ENCODE results near the gene MGAT5B. TPM values are rescaled to one million over a fixed set of nuclear protein-coding genes. Genes with fewer than 3 reads are reported as not detected.

MGAT5B gene
- total and polyA plus RNA-seq, 2 of the 13 experiments (the other 11 are each of a cell fraction or from before 2014, with no cell fraction given) = 0.07 to 0.13 TPM

DNA sequence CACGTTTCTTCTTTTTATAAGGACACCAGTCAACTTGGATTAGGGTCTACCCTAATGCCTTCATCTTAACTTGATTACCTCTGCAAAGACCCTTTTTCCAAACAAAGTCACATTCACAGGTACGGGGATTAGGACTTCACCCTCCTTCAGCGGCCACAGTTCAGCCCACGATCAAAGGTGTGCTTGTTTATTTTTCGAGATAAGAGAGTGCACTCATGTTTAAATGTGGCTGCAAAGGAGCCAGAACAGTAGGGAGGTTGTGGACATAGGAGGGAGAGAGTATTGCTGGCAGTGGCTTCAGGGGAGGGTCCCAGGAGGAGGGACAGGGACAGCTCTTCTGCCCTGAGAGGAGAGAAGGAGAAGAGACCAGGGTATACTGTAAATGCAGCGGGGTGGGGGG is 46.7 kb downstream of the MGAT5B start (continued):
- TF ChIP-seq ZNF281 (CRISPR knock-in tag; IDR thresholded peaks at IDR 0.05; ENCODE audit: borderline replicate concordance) = peak; percentile 82
- peak; percentile 61; the same call in 1 of the 2 replicates for TF ChIP-seq POGK (CRISPR knock-in tag; conservative IDR thresholded peaks at IDR 0.05)
- TF ChIP-seq, protein P1, sequence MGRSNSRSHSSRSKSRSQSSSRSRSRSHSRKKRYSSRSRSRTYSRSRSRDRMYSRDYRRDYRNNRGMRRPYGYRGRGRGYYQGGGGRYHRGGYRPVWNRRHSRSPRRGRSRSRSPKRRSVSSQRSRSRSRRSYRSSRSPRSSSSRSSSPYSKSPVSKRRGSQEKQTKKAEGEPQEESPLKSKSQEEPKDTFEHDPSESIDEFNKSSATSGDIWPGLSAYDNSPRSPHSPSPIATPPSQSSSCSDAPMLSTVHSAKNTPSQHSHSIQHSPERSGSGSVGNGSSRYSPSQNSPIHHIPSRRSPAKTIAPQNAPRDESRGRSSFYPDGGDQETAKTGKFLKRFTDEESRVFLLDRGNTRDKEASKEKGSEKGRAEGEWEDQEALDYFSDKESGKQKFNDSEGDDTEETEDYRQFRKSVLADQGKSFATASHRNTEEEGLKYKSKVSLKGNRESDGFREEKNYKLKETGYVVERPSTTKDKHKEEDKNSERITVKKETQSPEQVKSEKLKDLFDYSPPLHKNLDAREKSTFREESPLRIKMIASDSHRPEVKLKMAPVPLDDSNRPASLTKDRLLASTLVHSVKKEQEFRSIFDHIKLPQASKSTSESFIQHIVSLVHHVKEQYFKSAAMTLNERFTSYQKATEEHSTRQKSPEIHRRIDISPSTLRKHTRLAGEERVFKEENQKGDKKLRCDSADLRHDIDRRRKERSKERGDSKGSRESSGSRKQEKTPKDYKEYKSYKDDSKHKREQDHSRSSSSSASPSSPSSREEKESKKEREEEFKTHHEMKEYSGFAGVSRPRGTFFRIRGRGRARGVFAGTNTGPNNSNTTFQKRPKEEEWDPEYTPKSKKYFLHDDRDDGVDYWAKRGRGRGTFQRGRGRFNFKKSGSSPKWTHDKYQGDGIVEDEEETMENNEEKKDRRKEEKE (IDR thresholded peaks at IDR 0.05) = no peak
- peak; percentile 78 for TF ChIP-seq FOXO1 (CRISPR knock-in tag; IDR thresholded peaks at IDR 0.05)
- TF ChIP-seq SAP130 (CRISPR knock-in tag; IDR thresholded peaks at IDR 0.05; ENCODE audit: low read depth) = peak; percentile 62
- TF ChIP-seq ELF3 (CRISPR knock-in tag; IDR thresholded peaks at IDR 0.05) = peak; percentile 20; the same call in 1 of the 2 replicates
- TF ChIP-seq RCOR2 (CRISPR knock-in tag; IDR thresholded peaks at IDR 0.05) = peak; percentile 70; the same call in 1 of the 2 replicates
- peak; percentile 70 for TF ChIP-seq ZNF263 (CRISPR knock-in tag; IDR thresholded peaks at IDR 0.05)
- TF ChIP-seq MBNL3 (CRISPR knock-in tag; conservative IDR thresholded peaks at IDR 0.05) = no peak
- TF ChIP-seq SP4 (CRISPR knock-in tag; IDR thresholded peaks at IDR 0.05) = peak; percentile 56; the same call in 1 of the 2 replicates
- TF ChIP-seq ZNF224 (CRISPR knock-in tag; IDR thresholded peaks at IDR 0.05) = no peak
- no peak for TF ChIP-seq HOXA9 (CRISPR knock-in tag; IDR thresholded peaks at IDR 0.05; ENCODE audit: borderline replicate concordance)
- TF ChIP-seq ZNF280B (CRISPR knock-in tag; IDR thresholded peaks at IDR 0.05; ENCODE audit: borderline replicate concordance) = no peak
- TF ChIP-seq MXD3 (CRISPR knock-in tag; IDR thresholded peaks at IDR 0.05) = no peak
- TF ChIP-seq, protein P2, sequence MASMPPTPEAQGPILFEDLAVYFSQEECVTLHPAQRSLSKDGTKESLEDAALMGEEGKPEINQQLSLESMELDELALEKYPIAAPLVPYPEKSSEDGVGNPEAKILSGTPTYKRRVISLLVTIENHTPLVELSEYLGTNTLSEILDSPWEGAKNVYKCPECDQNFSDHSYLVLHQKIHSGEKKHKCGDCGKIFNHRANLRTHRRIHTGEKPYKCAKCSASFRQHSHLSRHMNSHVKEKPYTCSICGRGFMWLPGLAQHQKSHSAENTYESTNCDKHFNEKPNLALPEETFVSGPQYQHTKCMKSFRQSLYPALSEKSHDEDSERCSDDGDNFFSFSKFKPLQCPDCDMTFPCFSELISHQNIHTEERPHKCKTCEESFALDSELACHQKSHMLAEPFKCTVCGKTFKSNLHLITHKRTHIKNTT (CRISPR knock-in tag; IDR thresholded peaks at IDR 0.05) = no peak
- no peak for TF ChIP-seq ZNF24 (IDR thresholded peaks at IDR 0.05)
- no peak for TF ChIP-seq ZFX (CRISPR knock-in tag; IDR thresholded peaks at IDR 0.05; ENCODE audit: low read depth)
- TF ChIP-seq EP300 (IDR thresholded peaks at IDR 0.05; ENCODE audit: low read depth in 2 of 2, low read length in 2 of 2) = peak; percentile 39 to 93; a peak in 3 of 4 replicates
- TF ChIP-seq EP300 (CRISPR knock-in tag; IDR thresholded peaks at IDR 0.05; ENCODE audit: borderline replicate concordance) = peak; percentile 89

Measured in HepG2 (cell line).